ENCODE data around the gene SERPINA1.
"Not testable (repeated sequence)": the region's sequence is repeated elsewhere in the genome, so short reads cannot be mapped to it uniquely, and the experiment has no call there.

Gene SERPINA1

DNA sequence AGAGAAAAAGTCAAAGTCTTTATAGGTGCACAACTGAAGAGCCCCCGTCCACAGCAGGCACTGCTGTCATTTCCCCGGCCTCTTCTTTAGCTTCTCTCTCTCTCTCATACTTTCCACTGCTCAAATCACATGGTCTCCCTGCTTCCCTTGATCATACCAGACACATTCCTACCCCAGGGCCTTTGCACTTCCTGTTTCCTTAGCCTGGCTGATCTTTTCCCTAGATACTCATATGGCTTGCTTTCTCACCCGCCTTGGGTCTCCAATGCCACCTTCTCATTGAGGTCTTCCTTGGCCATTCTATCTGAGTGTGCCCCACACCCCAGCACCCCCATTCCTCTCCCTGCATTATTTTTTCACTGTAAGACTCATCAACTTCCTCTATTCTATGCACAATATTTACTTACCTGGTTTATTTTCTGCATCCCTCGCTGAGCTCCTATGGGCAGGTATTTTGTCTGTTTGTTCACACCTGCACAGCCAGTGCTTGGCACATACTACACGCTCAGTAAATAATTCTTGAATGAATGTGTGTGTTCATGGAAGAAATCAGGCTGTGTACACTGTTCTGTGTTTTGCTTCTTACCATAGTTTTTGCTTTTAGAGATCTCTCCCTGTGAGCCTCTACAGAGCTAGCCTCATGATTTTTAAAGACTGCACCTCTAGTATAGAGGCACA is 31.9 kb downstream of the SERPINA1 start:
- Mint-ChIP-seq H3K27ac (no peak overlapping the region), H3K36me3 (no peaks in the 10 kb centered on the region), H3K4me3 (no peak overlapping the region), H3K9me3 (peaks cover 7% of the 10 kb centered on the region), H3K4me1 (no peaks in the 10 kb centered on the region)
- DNase-seq (ENCODE audit: low spot score in 2 of 2) = peak in 1 of 2 donors; percentile 25
- ATAC-seq = no peak

GRCh38 chr14:94355191-94355794 is 33.1 kb downstream of the SERPINA1 start:
- Mint-ChIP-seq H3K36me3 (no peaks in the 10 kb centered on the region), H3K27ac (no peak overlapping the region), H3K4me1 (no peaks in the 10 kb centered on the region), H3K9me3 (peaks cover 9% of the 10 kb centered on the region), H3K4me3 (no peak overlapping the region)
- ATAC-seq (no peak), DNase-seq (ENCODE audit: low spot score in 2 of 2) (peak in 1 of 2 donors; percentile 44)

- H3K4me3 Mint-ChIP-seq = no peak overlapping the region
Observed at GRCh38 chr14:94354638-94355185, 33.7 kb downstream of the SERPINA1 start.

GRCh38 chr14:94354190-94354589 is 34.2 kb downstream of the SERPINA1 start:
- H3K36me3 Mint-ChIP-seq, ATAC-seq, H3K4me3 Mint-ChIP-seq, H3K4me1 Mint-ChIP-seq, H3K27ac Mint-ChIP-seq, H3K9me3 Mint-ChIP-seq: not testable (repeated sequence)
- peak in 1 of 2 donors; percentile 30 for DNase-seq (ENCODE audit: low spot score in 2 of 2)

More at GRCh38 chr14:94354638-94355185, 33.7 kb downstream of the SERPINA1 start:
- H3K4me1 Mint-ChIP-seq = no peaks in the 10 kb centered on the region
- peaks cover 9% of the 10 kb centered on the region for H3K9me3 Mint-ChIP-seq
- H3K36me3 Mint-ChIP-seq = no peaks in the 10 kb centered on the region
- no peak overlapping the region for H3K27ac Mint-ChIP-seq
- DNase-seq (ENCODE audit: low spot score in 2 of 2) (peak in 1 of 2 donors; percentile 7), ATAC-seq (peak; percentile 55)

GRCh38 chr14:94349276-94349675 is 39.1 kb downstream of the SERPINA1 start:
- H3K9me3 Mint-ChIP-seq = peaks cover 9% of the 10 kb centered on the region
- no peaks in the 10 kb centered on the region for H3K36me3 Mint-ChIP-seq
- no peak overlapping the region for H3K4me3 Mint-ChIP-seq
- ATAC-seq = no peak
- H3K27ac Mint-ChIP-seq = no peak overlapping the region
- peak in 1 of 2 donors; percentile 20 for DNase-seq (ENCODE audit: low spot score in 2 of 2)
- peaks cover 6% of the 10 kb centered on the region for H3K4me1 Mint-ChIP-seq

- DNase-seq (ENCODE audit: low spot score in 2 of 2) (no peak), ATAC-seq (no peak)
- no peak overlapping the region for H3K4me3 Mint-ChIP-seq
- no peak overlapping the region for H3K27ac Mint-ChIP-seq
- H3K9me3 Mint-ChIP-seq = peaks cover 9% of the 10 kb centered on the region
- no peaks in the 10 kb centered on the region for H3K36me3 Mint-ChIP-seq
- peaks cover 6% of the 10 kb centered on the region for H3K4me1 Mint-ChIP-seq
Observed at GRCh38 chr14:94348836-94349235, 39.6 kb downstream of the SERPINA1 start.

DNA sequence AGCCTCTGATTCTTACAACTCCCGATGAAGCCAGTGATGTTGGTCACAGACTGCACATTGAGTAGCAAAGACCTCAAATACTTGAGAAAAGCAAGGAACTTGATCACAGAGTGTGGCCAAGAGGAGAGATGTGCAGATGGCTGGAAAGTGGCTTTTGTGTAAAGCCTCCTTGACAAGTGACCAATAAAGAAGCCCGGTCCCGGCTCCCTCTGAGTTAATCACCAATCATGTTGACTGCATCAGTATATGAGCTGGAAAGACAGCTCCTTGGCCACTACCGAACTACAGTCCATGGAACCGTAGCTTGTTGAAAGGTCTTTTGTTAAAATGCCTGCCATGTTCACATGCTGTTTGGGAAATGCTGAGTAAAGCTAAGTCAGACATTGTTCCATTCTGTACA is 41.6 kb downstream of the SERPINA1 start:
- ATAC-seq = no peak
- Mint-ChIP-seq H3K27ac (peak overlapping the region; percentile 73), H3K9me3 (peaks cover 5% of the 10 kb centered on the region), H3K4me3 (no peak overlapping the region), H3K36me3 (no peaks in the 10 kb centered on the region), H3K4me1 (peaks cover 9% of the 10 kb centered on the region)
- DNase-seq (ENCODE audit: low spot score in 2 of 2) = peak in 1 of 2 donors; percentile 43

DNA sequence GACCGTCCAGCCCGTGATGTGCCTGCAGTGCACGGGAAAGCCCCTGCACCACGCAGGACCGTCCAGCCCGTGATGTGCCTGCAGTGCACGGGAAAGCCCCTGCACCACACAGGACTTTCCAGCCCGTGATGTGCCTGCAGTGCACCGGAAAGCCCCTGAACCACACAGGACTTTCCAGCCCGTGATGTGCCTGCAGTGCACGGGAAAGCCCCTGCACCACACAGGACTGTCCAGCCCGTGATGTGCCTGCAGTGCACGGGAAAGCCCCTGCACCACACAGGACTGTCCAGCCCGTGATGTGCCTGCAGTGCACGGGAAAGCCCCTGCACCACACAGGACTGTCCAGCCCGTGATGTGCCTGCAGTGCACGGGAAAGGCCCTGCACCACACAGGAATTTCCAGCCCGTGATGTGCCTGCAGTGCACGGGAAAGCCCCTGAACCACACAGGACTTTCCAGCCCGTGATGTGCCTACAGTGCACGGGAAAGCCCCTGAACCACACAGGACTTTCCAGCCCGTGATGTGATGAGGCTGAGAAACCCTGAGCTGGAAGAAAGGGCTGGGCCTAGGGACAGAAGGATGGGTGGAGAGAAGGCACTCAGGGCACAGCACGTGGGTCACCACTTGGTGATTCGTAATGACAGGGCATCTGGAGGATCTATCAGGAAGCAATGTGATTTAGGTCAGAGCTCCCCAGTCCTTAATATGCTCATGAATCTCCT is 42.2 kb downstream of the SERPINA1 start:
- H3K4me3 Mint-ChIP-seq, H3K9me3 Mint-ChIP-seq, H3K36me3 Mint-ChIP-seq: not testable (repeated sequence)
- Mint-ChIP-seq H3K4me1 (peaks cover 15% of the 10 kb centered on the region), H3K27ac (peak overlapping the region; percentile 73)
- DNase-seq (ENCODE audit: low spot score in 2 of 2) (peak; percentile 18 to 74), ATAC-seq (peak; percentile 88)

DNA sequence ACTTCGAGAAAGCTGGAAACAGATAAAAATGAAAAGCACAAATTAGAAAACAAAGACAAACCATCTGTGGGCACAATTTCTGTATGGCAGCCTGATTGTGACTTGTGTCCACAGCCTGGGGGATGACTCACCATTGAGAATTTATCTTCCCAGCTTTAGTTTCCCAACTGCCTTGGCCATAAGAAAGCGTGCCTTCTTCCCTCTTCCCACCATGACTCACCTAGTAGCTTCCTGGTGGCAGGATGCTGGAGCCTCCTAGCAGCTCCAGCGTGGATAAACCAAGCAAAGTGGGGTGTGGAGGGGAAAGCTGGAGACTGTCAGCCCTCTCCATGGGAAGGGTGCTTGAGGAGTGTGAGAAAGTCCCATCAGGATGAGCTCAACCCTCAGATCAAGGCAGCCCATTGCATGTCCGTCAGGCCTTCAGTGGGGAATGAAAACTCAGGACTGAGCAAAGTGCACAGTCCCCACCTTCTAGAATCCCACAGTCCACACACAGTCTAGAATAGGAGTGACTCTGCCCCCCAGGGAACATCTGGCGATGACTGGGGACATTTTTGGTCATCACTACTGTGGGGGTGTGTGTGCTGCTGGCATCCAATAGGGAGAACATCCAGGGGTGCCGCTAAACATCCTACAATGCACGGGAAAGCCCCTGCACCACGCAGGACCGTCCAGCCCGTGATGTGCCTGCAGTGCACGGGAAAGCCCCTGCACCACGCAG is 42.9 kb downstream of the SERPINA1 start:
- peaks cover 23% of the 10 kb centered on the region for H3K4me1 Mint-ChIP-seq
- no peak overlapping the region for H3K4me3 Mint-ChIP-seq
- no peaks in the 10 kb centered on the region for H3K36me3 Mint-ChIP-seq
- H3K27ac Mint-ChIP-seq = peak overlapping the region; percentile 56
- DNase-seq (ENCODE audit: low spot score in 2 of 2) = peak in 1 of 2 donors; percentile 48
- ATAC-seq = peak; percentile 31
- H3K9me3 Mint-ChIP-seq = peaks cover 6% of the 10 kb centered on the region

- peaks cover 23% of the 10 kb centered on the region for H3K4me1 Mint-ChIP-seq
- ATAC-seq = no peak
- no peaks in the 10 kb centered on the region for H3K36me3 Mint-ChIP-seq
- DNase-seq (ENCODE audit: low spot score in 2 of 2) = no peak
- H3K4me3 Mint-ChIP-seq = no peak overlapping the region
- H3K27ac Mint-ChIP-seq = peak overlapping the region; percentile 56
- H3K9me3 Mint-ChIP-seq = peaks cover 6% of the 10 kb centered on the region
Observed at GRCh38 chr14:94344389-94344788, 44.0 kb downstream of the SERPINA1 start.

- DNase-seq (ENCODE audit: low spot score in 2 of 2) (peak in 1 of 2 donors; percentile 25), ATAC-seq (no peak)
- H3K36me3 Mint-ChIP-seq = no peaks in the 10 kb centered on the region
- peaks cover 23% of the 10 kb centered on the region for H3K4me1 Mint-ChIP-seq
- no peak overlapping the region for H3K4me3 Mint-ChIP-seq
- peak overlapping the region; percentile 51 for H3K27ac Mint-ChIP-seq
- H3K9me3 Mint-ChIP-seq = peaks cover 6% of the 10 kb centered on the region
Observed at GRCh38 chr14:94343238-94344005, 45.0 kb downstream of the SERPINA1 start.

GRCh38 chr14:94342334-94342934 is 46.0 kb downstream of the SERPINA1 start:
- ATAC-seq = peak; percentile 75

DNA sequence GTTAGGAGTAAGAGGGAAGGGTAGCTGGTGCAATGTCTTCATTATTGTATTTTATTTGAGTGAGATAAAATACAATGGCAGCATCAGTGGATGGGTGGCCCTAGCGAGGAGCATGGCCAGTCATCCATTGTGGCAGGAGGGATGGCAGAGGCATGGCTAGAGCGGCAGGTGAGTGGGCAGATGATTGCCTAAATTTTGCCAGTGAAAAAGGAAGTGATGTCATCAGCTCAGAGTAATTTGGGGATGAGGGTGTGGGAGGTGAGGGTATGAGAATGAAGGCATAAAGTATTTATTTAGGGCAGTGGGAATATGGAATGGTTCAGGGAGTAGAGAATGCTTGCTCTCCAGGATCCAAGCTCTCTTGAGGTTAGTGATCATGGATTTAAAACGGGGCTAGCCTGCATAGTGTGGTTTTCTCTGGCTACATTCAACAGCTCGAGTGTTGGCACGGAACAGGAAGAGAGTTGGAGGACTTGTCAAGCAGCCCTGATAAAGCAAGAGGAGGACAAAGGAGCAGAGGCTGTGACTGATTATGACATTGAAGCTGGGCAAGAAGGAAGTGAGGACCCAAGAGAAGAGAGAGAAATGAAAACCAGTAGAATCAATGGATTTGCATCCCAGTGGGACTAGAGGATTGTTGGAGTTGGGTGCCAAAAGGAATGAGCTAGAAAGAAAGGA is 46.6 kb downstream of the SERPINA1 start:
- H3K27ac Mint-ChIP-seq = peak overlapping the region; percentile 5
- peaks cover 6% of the 10 kb centered on the region for H3K9me3 Mint-ChIP-seq
- H3K36me3 Mint-ChIP-seq = no peaks in the 10 kb centered on the region
- DNase-seq (ENCODE audit: low spot score in 2 of 2) = no peak
- peaks cover 23% of the 10 kb centered on the region for H3K4me1 Mint-ChIP-seq
- ATAC-seq = no peak
- H3K4me3 Mint-ChIP-seq = peak overlapping the region; percentile 1

More at GRCh38 chr14:94342334-94342934, 46.0 kb downstream of the SERPINA1 start:
- Mint-ChIP-seq H3K9me3 (peaks cover 6% of the 10 kb centered on the region), H3K36me3 (no peaks in the 10 kb centered on the region), H3K27ac (peak overlapping the region; percentile 5), H3K4me1 (peaks cover 23% of the 10 kb centered on the region), H3K4me3 (no peak overlapping the region)
- peak in 1 of 2 donors; percentile 46 for DNase-seq (ENCODE audit: low spot score in 2 of 2)

Measured in stimulated activated effector memory CD8-positive, alpha-beta T cell treated with anti-CD3 and anti-CD28 coated beads, Interleukin-12 subunit alpha, Interleukin-12 subunit beta, amount 100 ng/mL, for 72 hours (primary cell).